CD4-positive, alpha-beta T cell treated with Interleukin-17A for 4 hours (primary cell): Measurements from ENCODE around the gene PBXIP1.

Source experiments
- DNase-seq: peaks from one replicate; pipeline ENCODE4 v3.0.0-alpha.2; 2020; ENCODE audit warnings: mixed read lengths

Gene PBXIP1

DNA sequence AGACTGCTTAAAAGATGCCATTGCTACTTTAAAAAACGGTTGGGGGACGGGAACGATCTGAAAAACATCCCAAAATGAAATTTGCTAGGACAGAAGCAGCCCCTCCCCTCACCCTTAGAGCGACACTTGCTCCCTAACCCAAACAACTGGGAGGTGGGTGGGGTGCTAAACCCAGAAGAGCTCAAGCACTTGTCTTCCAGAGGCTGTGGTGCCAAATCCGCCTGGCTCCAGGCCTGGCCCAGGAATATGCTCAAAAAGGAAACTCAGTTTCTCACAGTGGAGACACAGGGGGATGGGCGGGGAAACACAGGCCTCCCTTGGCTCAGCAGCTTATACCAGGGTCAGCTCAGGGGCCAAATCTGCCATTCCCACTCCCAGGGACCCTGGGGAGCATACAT lies 644 bp upstream of the PBXIP1 start:
- DNase-seq, result no peak

DNA sequence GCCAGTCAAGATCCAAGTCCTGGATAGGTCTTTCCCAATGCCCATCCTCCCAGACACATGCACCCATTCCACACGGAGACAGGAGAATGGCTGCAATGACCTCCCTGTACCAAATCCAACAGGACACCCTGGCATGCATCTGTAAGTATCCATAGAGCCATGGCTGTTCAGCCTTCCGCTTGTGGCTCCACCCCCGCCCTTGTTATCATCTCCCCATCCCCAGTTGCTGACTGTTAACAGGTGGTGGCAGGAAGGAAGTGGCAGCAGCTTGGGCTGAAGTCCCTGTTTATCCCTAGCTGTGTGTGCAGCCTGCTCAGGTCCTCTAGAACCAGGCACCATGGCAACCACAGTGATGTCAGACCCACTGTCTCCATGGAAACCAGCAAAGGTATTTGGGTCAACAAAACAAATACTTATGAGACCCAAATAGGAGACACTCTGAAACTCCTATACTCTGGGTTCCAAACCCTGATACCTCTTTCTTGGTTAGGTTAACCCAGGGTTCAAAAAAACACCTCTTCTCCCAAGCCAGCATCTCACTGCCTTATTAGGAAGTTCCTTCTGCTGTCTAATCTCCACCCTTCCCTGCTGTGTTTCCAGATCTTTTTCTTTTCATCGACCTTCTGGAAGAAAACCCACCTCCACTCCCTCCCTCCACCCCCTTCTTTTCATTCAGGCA lies 721 bp downstream of the PBXIP1 start:
- DNase-seq, result peak; percentile 92

GRCh38 chr1:154954541-154954940 lies 1.4 kb downstream of the PBXIP1 start:
- DNase-seq, result no peak

DNA sequence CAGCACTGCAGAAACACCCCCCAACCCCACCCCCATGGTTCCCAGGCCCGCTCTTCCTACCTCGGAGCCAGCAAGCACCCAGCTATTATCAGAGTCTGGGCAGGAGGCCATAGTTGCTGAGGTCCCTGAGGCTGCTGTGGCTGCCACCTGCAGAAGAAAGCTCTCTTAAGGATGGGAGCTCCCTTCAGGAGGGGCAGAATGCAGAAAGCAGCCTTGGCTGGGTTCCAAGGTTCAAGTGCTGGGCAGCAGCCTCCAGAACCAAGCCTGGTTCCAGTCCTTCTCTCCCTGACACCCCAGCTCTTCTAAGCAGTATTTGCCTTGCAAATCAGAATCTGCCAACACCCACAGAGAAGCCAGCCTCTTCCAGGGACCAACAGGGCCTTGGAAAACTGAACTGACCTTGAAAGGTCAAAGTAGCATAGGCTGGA lies 2.3 kb downstream of the PBXIP1 start:
- DNase-seq, result no peak

- no peak for DNase-seq
Observed at GRCh38 chr1:154952664-154953063, 3.2 kb downstream of the PBXIP1 start.

DNA sequence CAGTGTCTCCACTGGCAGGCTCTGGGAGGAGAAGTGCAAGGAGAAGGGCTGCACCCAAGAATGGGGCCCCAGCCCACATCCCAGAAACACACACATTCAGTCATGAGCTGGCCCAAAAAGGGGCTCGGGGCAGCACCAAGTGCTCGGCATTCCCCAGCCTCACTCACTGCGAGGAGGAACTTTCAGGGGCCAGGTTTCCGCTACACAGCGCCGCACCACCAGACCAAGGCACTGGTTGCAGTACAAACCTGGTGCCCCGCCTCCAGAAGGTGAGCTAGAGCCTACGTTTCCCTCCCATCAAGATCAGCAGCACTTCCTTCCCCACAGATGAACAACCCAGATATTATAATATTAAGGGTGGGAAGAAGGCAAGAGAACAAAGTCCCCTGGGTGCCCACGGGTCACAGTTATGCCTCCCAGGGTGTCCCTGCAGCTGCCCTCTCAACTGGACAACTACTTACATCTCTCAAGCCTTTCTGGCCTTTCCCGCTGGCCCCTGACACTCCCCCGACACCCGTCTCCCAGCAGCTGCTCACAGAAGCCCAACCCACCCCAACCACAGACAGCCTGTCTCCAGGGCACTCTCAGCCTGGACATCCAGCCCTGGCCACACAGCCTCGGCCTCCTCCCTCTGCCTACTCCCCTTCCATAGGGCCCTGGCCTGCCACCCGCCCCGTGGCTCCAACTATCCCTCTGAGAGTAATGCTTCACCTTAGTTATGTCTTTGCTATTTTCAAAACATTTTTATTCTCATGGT lies 3.8 kb downstream of the PBXIP1 start:
- DNase-seq, result peak; percentile 83

DNA sequence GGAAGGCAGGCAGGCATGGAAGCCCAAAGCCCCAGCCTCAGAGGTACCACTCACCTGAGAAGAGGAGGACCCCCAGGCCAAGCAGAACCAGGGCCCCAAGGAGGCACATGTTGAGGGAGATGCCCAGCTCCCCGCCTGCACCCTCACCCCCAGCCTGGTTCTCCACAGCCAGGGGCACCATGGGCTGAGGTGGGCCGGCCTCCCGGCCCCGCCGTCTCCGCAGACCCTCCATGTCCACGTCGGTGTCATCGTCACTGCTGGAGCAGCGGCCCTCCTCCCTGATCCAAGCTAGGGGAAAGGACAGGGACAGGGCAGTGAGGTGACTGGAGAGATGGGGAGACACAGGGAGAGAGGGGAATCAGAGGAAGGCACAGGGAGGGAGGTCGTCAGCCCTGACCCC lies 7.8 kb downstream of the PBXIP1 start:
- no peak for DNase-seq

- no peak for DNase-seq
Observed at GRCh38 chr1:154945962-154946850, 9.7 kb downstream of the PBXIP1 start.

DNA sequence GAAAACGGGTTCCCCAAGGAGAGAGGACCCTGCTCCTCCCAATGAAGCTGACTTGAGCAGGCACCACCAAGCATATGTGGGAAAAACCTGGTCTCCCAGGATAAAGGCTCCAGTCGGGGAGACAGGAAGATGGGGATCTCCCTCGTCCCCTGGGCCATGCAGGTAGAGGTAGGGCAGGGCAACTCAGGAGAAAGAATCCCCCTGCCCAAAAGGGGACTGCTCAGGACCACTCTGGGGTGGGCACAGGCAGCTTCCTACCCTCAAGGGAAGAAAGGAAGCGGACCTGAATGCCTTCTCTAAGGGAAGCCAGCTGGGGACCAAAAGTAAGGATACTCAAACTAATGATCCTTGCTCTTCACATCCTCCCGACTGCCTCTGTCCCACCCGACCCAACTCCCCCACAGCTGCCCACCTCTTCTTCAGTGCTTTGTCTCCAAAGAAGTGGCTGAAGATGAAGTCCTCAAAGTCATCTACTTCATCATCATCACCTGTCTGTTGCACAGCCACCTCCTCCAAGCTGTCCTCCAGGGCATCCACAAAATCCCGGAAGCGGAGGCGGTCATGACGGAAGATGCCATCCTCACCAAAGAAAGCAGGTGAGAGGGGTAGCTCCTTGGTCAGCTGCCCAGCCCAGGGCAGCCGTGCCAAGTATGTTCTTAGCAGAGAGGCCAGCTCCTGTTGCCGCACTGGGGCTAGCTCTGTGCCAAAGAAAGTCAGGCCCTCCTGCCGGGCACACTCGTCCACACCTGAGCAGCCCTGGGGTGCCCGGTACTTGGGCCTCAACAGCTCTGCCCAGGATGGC lies 10.5 kb downstream of the PBXIP1 start:
- no peak for DNase-seq

- no peak for DNase-seq
Observed at GRCh38 chr1:154944401-154945159, 11.3 kb downstream of the PBXIP1 start.

GRCh38 chr1:154943649-154944400 lies 12.1 kb downstream of the PBXIP1 start:
- DNase-seq, result peak; percentile 65

GRCh38 chr1:154941333-154942013 lies 14.4 kb downstream of the PBXIP1 start:
- no peak for DNase-seq

GRCh38 chr1:154940651-154941194 lies 15.2 kb downstream of the PBXIP1 start:
- peak; percentile 17 for DNase-seq

GRCh38 chr1:154940213-154940560 lies 15.7 kb downstream of the PBXIP1 start:
- DNase-seq, result no peak

- DNase-seq, result no peak
Observed at GRCh38 chr1:154938604-154939399, 17.1 kb downstream of the PBXIP1 start.

- no peak for DNase-seq
Observed at GRCh38 chr1:154937988-154938386, 17.9 kb downstream of the PBXIP1 start.

DNA sequence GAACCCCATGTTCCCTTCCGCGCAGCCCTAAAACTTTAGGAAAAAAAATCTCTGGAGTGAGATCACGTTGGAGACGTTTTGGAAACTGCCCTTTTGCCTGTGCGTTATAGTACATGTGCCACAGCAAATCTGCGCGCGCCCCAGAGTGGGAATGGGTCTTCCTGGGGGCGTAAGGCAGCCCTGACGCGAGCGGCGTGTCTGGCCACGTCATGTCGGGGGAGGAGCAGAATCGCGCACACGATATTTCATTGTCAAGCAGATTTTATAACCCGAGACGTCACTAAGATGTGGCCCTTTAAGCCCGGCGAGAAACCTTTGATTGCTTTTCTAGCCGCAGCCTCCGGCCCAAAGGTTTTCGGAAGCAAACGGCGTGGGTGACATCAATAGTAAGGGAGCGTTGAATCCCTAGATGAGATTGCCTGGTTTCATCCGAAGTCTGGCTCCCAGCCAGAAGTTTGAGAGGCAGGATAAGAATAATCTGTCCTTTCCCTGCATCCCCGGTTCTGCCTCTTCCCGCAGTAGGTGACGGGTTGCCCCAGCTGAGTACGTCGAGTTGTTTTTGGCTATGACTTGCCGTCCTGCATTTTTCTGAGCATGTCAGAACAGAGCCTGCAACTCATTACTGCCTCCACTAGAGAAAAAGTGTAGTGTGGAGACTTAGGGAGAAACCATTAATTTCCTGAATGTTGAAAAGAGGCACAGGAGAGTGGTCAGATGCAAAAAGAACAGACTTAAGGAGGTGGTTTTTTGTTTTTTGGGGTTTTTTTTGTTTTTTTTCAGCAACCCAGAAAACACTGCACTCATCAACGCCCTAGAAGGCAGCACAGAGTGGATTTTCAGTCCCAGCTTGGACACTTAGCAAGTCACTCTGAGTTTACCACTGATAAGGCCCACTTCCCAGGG lies 18.6 kb downstream of the PBXIP1 start:
- peak; percentile 92 for DNase-seq

DNA sequence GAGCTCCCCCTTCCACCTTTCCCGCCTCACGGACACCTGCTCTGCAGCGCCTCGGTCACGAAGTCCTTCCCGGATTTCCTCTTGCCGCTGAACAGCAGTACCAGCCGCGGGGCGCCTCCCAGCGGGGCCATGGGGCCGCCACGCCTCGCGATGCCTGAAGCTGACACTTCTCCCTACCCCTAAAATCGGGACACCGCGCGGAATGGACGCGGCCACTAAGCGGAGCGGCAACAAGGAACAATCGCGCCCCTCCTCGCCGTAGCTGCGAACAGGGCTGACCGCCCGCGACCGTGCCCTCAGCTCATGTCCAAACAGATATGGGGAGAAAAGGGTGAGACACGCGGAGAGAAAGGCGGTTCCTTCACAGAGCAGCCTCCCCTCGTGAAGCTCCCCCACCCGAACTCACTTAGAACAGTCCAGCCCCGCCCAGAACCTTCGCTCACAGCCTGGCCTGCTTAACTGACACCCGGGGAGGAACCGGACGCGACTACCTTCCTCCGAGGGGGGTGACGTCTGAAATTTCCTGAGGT lies 19.3 kb downstream of the PBXIP1 start, which contains the start of gene PMVK:
PMVK (minus strand) TSS at position 165 of the 530 bp plus-strand sequence; CDS start at position 131, 34 bp downstream.
- peak; percentile 97 for DNase-seq
